PC-3 (cell line): ENCODE results near the gene DENND4C. TPM values are rescaled to one million over a fixed set of nuclear protein-coding genes. Genes with fewer than 3 reads are reported as not detected.

Experiments
- ATAC-seq: fragments of 200-7000 bp; cut with Tn5 transposase; 2 replicates; pipeline ENCODE4 v1.9.1; 2020; ENCODE audit warnings: mild to moderate bottlenecking, moderate library complexity
- BruUV-seq: library from RNA; stranded (reverse); fragments of 400-500 nt; replicated peaks from 2 replicates; lab custom pipeline; 2021; lab: Mats Ljungman, UMichigan
- CTCF ChIA-PET: fragments of 300-600 bp; sonication (Branson Sonifier 250); formaldehyde crosslinking; loops from one replicate; lab custom pipeline; 2022; ENCODE audit warnings: antibody characterized with exemption; lab: Charles Lee
- POLR2A ChIA-PET: fragments of 300-600 bp; sonication (Branson Sonifier 250); formaldehyde crosslinking; loops from one replicate; lab custom pipeline; 2022; ENCODE audit warnings: antibody characterized with exemption; ENCODE audit not compliant: unreplicated experiment; lab: Charles Lee
- DNase-seq: peaks from one replicate; pipeline ENCODE4 v3.0.0-alpha.2; 2015
- H2AFZ ChIP-seq: fragments of 300-600 bp; sonication (generic); 2 replicates; pipeline ENCODE4 v1.6.0; 2016; ENCODE audit warnings: antibody characterized with exemption, low read length
- H3F3A ChIP-seq: fragments of 300-600 bp; sonication (generic); one replicate; pipeline ENCODE4 v1.6.0; 2017; ENCODE audit warnings: antibody characterized with exemption, low read length, control low read depth, mild to moderate bottlenecking; ENCODE audit not compliant: unreplicated experiment
- H3K27ac ChIP-seq: fragments of 300-600 bp; sonication (generic); 2 replicates; pipeline ENCODE4 v1.5.1; 2016; ENCODE audit warnings: mild to moderate bottlenecking, low read length
- H3K27me3 ChIP-seq: fragments of 300-600 bp; sonication (generic); 2 replicates; pipeline ENCODE4 v1.6.1; 2016; ENCODE audit warnings: low read length, mixed read lengths
- H3K36me3 ChIP-seq: fragments of 300-600 bp; sonication (generic); 2 replicates; pipeline ENCODE4 v1.6.1; 2016; ENCODE audit warnings: low read depth, mixed run types, low read length, mixed read lengths
- H3K4me1 ChIP-seq: fragments of 300-600 bp; sonication (generic); 2 replicates; pipeline ENCODE4 v1.5.1; 2016; ENCODE audit warnings: low read length; ENCODE audit not compliant: insufficient read depth
- H3K4me2 ChIP-seq: fragments of 300-600 bp; sonication (generic); 2 replicates; pipeline ENCODE4 v1.6.0; 2016; ENCODE audit warnings: low read length
- H3K4me3 ChIP-seq: fragments of 300-600 bp; sonication (generic); 2 replicates; pipeline ENCODE4 v1.5.1; 2016; ENCODE audit warnings: mild to moderate bottlenecking, low read length, mixed read lengths
- H3K79me2 ChIP-seq: fragments of 300-600 bp; sonication (generic); 2 replicates; pipeline ENCODE4 v1.6.1; 2017; ENCODE audit warnings: low read length, mixed read lengths
- H3K9ac ChIP-seq: fragments of 300-600 bp; sonication (generic); 2 replicates; pipeline ENCODE4 v1.6.0; 2016; ENCODE audit warnings: mild to moderate bottlenecking, low read length
- H3K9me2 ChIP-seq: fragments of 300-600 bp; sonication (generic); replicated peaks from 2 replicates; pipeline ENCODE4 v1.6.1; 2016; ENCODE audit warnings: mixed run types, low read length, mixed read lengths
- H3K9me3 ChIP-seq: fragments of 300-600 bp; sonication (generic); 2 replicates; pipeline ENCODE4 v1.6.1; 2016; ENCODE audit warnings: low read length, mixed read lengths
- H4K20me1 ChIP-seq: fragments of 300-600 bp; sonication (generic); 2 replicates; pipeline ENCODE4 v1.6.1; 2016; ENCODE audit warnings: low read length, mixed read lengths
- CTCF ChIP-seq: fragments of 300-600 bp; sonication (generic); conservative IDR thresholded peaks from 2 replicates; pipeline ENCODE4 v1.5.1; 2017; ENCODE audit warnings: antibody characterized with exemption, low read depth, mild to moderate bottlenecking, low read length
- EZH2 ChIP-seq: fragments of 300-600 bp; sonication (generic); IDR thresholded peaks from one replicate; pipeline ENCODE4 v1.6.1; 2017; ENCODE audit warnings: antibody characterized with exemption, mild to moderate bottlenecking, low read length; ENCODE audit not compliant: unreplicated experiment
- EZH2phosphoT487 ChIP-seq: fragments of 300-600 bp; sonication (generic); IDR thresholded peaks from 2 replicates; pipeline ENCODE4 v1.6.1; 2018; ENCODE audit warnings: mild to moderate bottlenecking, antibody characterized with exemption, low read length, borderline replicate concordance
- intact Hi-C: fragments of 100-400 bp; cut with micrococcal nuclease; formaldehyde crosslinking; loops from 2 replicates; pipeline ENCODE4 v1.9.0; 2023
- total RNA-seq: library from RNA; depleted of rRNA; stranded (reverse); fragments of >200 nt; gene quantifications from 2 replicates; pipeline ENCODE4 v1.2.3, GENCODE V29; 2014

DENND4C gene
- total RNA-seq, 1 experiment from 2014 or later, result 20.9 TPM

- BruUV-seq, result no TSS peak
- no peak for ATAC-seq
- Histone ChIP-seq H3K4me3 (no peak overlapping the region), H3F3A (no peaks in the 10 kb centered on the region), H3K36me3 (no peaks in the 10 kb centered on the region), H3K4me1 (no peaks in the 10 kb centered on the region), H4K20me1 (no peaks in the 10 kb centered on the region), H3K9ac (no peak overlapping the region), H3K27me3 (no peaks in the 10 kb centered on the region), H3K79me2 (peaks cover 69% of the 10 kb centered on the region), H3K27ac (no peak overlapping the region), H3K9me3 (no peaks in the 10 kb centered on the region), H2AFZ (no peak overlapping the region), H3K9me2 (no peaks in the 10 kb centered on the region), H3K4me2 (no peak overlapping the region)
- CTCF ChIA-PET, result no interaction called here
- POLR2A ChIA-PET, result no interaction called here
- TF ChIP-seq CTCF (no peak), EZH2 (no peak), EZH2phosphoT487 (no peak)
- no peak for DNase-seq
- intact Hi-C loops, result no loop called here
These were observed 11.2 kb downstream of the DENND4C start for GRCh38 chr9:19241728-19242127.

- ChIA-PET POLR2A (no interaction called here), CTCF (no interaction called here)
- no peak overlapping the region for H3K27ac ChIP-seq
These were observed 13.0 kb downstream of the DENND4C start for GRCh38 chr9:19243366-19244033.

More at GRCh38 chr9:19243366-19244033, 13.0 kb downstream of the DENND4C start:
- H3K9me3 ChIP-seq, result no peaks in the 10 kb centered on the region
- H3K4me3 ChIP-seq, result no peak overlapping the region
- no peaks in the 10 kb centered on the region for H3K4me1 ChIP-seq
- H3F3A ChIP-seq, result no peaks in the 10 kb centered on the region
- H3K9ac ChIP-seq, result no peak overlapping the region
- no peak for ATAC-seq
- no TSS peak for BruUV-seq
- no peaks in the 10 kb centered on the region for H4K20me1 ChIP-seq
- no peaks in the 10 kb centered on the region for H3K36me3 ChIP-seq
- no peaks in the 10 kb centered on the region for H3K9me2 ChIP-seq
- no peaks in the 10 kb centered on the region for H3K27me3 ChIP-seq
- DNase-seq, result no peak
- TF ChIP-seq EZH2phosphoT487 (no peak), CTCF (no peak), EZH2 (no peak)
- intact Hi-C loops, result no loop called here
- H2AFZ ChIP-seq, result no peak overlapping the region
- H3K4me2 ChIP-seq, result no peak overlapping the region
- peaks cover 75% of the 10 kb centered on the region for H3K79me2 ChIP-seq
